Neural cell (in vitro differentiated cells): ENCODE measurements around the gene WNT7A.

ENCODE experiments used
- CTCF ChIP-seq: fragments of 450-650 bp; IDR thresholded peaks from 2 replicates; pipeline ENCODE4 v1.5.1; 2014; ENCODE audit warnings: antibody characterized with exemption, mild to moderate bottlenecking, moderate library complexity; ENCODE audit not compliant: poor library complexity, severe bottlenecking
- EZH2 ChIP-seq: fragments of 200-600, 300-800 bp; shearing (Covaris generic), sonication (generic); IDR thresholded peaks from 2 replicates; pipeline ENCODE4 v1.6.1; 2014; ENCODE audit warnings: antibody characterized with exemption, low read length, borderline replicate concordance, mild to moderate bottlenecking; ENCODE audit not compliant: insufficient read depth, poor library complexity, severe bottlenecking
- POLR2AphosphoS5 ChIP-seq: IDR thresholded peaks from 2 replicates; pipeline ENCODE4 v1.6.1; 2012
- REST ChIP-seq: IDR thresholded peaks from 2 replicates; pipeline ENCODE4 v1.6.1; 2012; ENCODE audit warnings: borderline replicate concordance
- SMC3 ChIP-seq: fragments of 450-650 bp; conservative IDR thresholded peaks from 2 replicates; pipeline ENCODE4 v1.6.1; 2014; ENCODE audit warnings: antibody characterized with exemption, mild to moderate bottlenecking, moderate library complexity; ENCODE audit not compliant: poor library complexity
- TAF1 ChIP-seq: IDR thresholded peaks from 2 replicates; pipeline ENCODE4 v1.6.1; 2012; ENCODE audit warnings: low read depth

GRCh38 chr3:13836658-13837587 lies 42.9 kb downstream of the WNT7A start:
- TF ChIP-seq CTCF (no peak), TAF1 (no peak), REST (no peak), EZH2 (no peak), POLR2AphosphoS5 (no peak), SMC3 (no peak)
